Gastroesophageal sphincter (tissue), 3 donors: ENCODE data around the gene GNG12.

Experiments used
- POLR2A ChIP-seq, 2 donors: fragments of 450-650 bp; IDR thresholded peaks; one replicate each; pipeline ENCODE4 v1.6.1; 2017; ENCODE audit warnings: antibody characterized with exemption in 2 of 2, mild to moderate bottlenecking in 2 of 2, moderate library complexity in 1 of 2
- POLR2AphosphoS5 ChIP-seq: sonication (generic); formaldehyde crosslinking; IDR thresholded peaks from one replicate; pipeline ENCODE4 v1.6.1; 2017; ENCODE audit warnings: antibody characterized with exemption
- TF ChIP-seq, protein P1 (sequence below), 4 experiments: fragments of 200-600 bp in 2 of 4; fragments of 450-650 bp in 2 of 4; sonication (generic) in 1 of 4; IDR thresholded peaks; one replicate each; pipeline ENCODE4 v1.5.1; 2017 to 2019; ENCODE audit warnings: antibody characterized with exemption in 4 of 4, mild to moderate bottlenecking in 2 of 4, moderate library complexity in 2 of 4

DNA sequence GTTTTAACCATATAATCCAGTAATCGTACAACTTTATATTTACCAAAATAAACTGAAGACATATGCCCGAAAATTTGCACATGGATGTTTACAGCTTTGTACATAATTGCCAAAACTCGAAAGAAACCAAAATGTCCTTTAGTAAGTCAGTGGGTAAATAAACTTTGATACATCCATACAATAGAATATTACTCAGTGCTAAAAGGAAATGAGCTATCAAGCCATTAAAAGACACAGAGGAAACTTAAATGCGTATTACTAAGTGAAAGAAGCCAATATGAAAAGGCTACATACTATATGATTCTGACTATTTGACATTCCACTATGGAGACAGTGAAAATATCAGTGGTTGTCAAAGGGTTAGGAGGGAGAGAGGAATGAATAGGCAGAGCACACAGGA lies 23.4 kb downstream of the GNG12 start:
- TF ChIP-seq, protein P1, sequence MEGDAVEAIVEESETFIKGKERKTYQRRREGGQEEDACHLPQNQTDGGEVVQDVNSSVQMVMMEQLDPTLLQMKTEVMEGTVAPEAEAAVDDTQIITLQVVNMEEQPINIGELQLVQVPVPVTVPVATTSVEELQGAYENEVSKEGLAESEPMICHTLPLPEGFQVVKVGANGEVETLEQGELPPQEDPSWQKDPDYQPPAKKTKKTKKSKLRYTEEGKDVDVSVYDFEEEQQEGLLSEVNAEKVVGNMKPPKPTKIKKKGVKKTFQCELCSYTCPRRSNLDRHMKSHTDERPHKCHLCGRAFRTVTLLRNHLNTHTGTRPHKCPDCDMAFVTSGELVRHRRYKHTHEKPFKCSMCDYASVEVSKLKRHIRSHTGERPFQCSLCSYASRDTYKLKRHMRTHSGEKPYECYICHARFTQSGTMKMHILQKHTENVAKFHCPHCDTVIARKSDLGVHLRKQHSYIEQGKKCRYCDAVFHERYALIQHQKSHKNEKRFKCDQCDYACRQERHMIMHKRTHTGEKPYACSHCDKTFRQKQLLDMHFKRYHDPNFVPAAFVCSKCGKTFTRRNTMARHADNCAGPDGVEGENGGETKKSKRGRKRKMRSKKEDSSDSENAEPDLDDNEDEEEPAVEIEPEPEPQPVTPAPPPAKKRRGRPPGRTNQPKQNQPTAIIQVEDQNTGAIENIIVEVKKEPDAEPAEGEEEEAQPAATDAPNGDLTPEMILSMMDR (IDR thresholded peaks at IDR 0.05): no peak
- no peak for TF ChIP-seq POLR2AphosphoS5
- TF ChIP-seq POLR2A (IDR thresholded peaks at IDR 0.05): no peak
